Activated T-cell treated with anti-CD3 and anti-CD28 coated beads, Interleukin-2, amount 50 U/mL, for 72 hours (primary cell): ENCODE measurements around the gene SPTBN1. TPM values are rescaled to one million over a fixed set of nuclear protein-coding genes. Genes with fewer than 3 reads are reported as not detected.

Source experiments
- ATAC-seq, 2 donors: fragments of 150-1000 bp; cut with Tn5 transposase; replicated peaks in 1 of 2; 2 replicates each; pipeline ENCODE4 v1.10.0; 2021; ENCODE audit warnings: moderate library complexity in 2 of 2, mild to moderate bottlenecking in 1 of 2
- DNase-seq, 2 donors: peaks; one replicate each; pipeline ENCODE4 v3.0.0; 2021 to 2022; ENCODE audit warnings: mixed read lengths in 1 of 2
- H3K27ac Mint-ChIP-seq: one replicate; pipeline ENCODE4 v1.8.0; 2022; ENCODE audit warnings: mild to moderate bottlenecking, moderate library complexity, mixed read lengths
- H3K27me3 Mint-ChIP-seq: one replicate; pipeline ENCODE4 v1.8.0; 2022; ENCODE audit warnings: low read depth, mixed read lengths
- H3K36me3 Mint-ChIP-seq, 2 donors: one replicate each; pipeline ENCODE4 v1.8.0; 2022; ENCODE audit warnings: mixed read lengths in 2 of 2, mild to moderate bottlenecking in 1 of 2; ENCODE audit not compliant: insufficient read depth in 2 of 2
- H3K4me1 Mint-ChIP-seq: one replicate; pipeline ENCODE4 v1.8.0; 2022; ENCODE audit warnings: low read depth, mixed read lengths
- H3K4me3 Mint-ChIP-seq, 2 donors: one replicate each; pipeline ENCODE4 v1.8.0; 2022; ENCODE audit warnings: mild to moderate bottlenecking in 2 of 2, mixed read lengths in 2 of 2, moderate library complexity in 2 of 2
- H3K9me3 Mint-ChIP-seq, 2 donors: one replicate each; pipeline ENCODE4 v1.8.0; 2022; ENCODE audit warnings: mixed read lengths in 2 of 2
- total RNA-seq, 2 donors: library from RNA; stranded (reverse); gene quantifications; one replicate each; pipeline ENCODE4 v1.2.3, GENCODE V29; 2022

The SPTBN1 gene
- total RNA-seq, 2 donors from 2014 or later: 120 to 136 TPM

DNA sequence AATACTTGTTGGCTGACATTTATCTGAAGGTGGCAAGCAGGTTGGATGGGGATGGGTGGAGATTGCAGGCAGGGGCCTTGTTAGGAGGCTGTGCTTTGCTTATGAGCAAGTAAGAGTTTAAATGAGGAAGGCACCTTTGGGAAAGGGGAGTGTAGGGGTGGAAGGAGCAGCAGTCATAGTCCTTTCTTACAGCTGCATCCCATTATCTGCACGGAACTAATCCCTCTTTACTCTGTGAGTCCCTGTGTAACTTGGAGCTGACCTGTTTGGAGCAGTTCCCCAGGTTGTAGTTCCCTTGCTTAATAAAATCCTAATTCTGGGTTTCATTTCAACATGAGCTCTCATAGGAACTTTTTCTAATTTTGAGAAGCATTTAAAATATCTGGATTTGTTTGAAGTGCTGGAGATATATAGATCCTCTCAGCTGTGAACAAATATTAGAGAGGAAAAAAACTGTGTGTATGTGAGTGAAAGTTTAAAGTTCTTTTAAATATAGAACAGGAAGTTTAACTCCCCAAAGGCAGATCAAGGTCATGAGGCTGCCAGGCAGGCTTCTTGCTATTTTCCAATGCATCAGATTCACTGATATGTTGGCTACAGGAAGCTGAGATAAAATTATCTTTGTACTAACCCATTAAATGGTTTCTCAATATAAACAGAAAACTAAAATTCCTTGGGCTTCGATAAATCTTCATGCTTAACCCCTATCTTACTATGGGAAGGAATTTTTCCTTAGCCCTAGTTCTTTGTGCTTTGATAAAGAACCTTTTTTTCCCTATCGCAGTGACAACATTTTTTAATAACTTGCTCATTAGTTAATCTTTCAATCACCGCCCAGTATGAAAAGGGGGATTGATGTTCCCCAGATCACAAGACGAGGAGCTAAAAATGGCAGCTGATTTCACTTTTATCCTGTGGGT is 162.8 kb downstream of the SPTBN1 start:
- no peaks in the 10 kb centered on the region for H3K27me3 Mint-ChIP-seq
- H3K9me3 Mint-ChIP-seq: no peaks in the 10 kb centered on the region
- H3K27ac Mint-ChIP-seq: peak overlapping the region; percentile 52
- peaks cover 12% of the 10 kb centered on the region for H3K4me1 Mint-ChIP-seq
- H3K4me3 Mint-ChIP-seq: no peak overlapping the region
- peaks cover 15 to 40% of the 10 kb centered on the region in 2 donors for H3K36me3 Mint-ChIP-seq
- ATAC-seq (no peak), DNase-seq (no peak)

- ATAC-seq (no peak), DNase-seq (no peak)
- H3K9me3 Mint-ChIP-seq: no peaks in the 10 kb centered on the region
- H3K4me3 Mint-ChIP-seq: no peak overlapping the region
- H3K27me3 Mint-ChIP-seq: no peaks in the 10 kb centered on the region
- peaks cover 18 to 40% of the 10 kb centered on the region in 2 donors for H3K36me3 Mint-ChIP-seq
- no peak overlapping the region for H3K27ac Mint-ChIP-seq
- peaks cover 11% of the 10 kb centered on the region for H3K4me1 Mint-ChIP-seq
These were observed 163.6 kb downstream of the SPTBN1 start for GRCh38 chr2:54619660-54620231.

GRCh38 chr2:54620948-54621347 is 164.8 kb downstream of the SPTBN1 start:
- Mint-ChIP-seq H3K4me1 (peaks cover 11% of the 10 kb centered on the region), H3K27me3 (no peaks in the 10 kb centered on the region), H3K9me3 (no peaks in the 10 kb centered on the region), H3K4me3 (no peak overlapping the region), H3K27ac (peak overlapping the region; percentile 3), H3K36me3 (peaks cover 18 to 42% of the 10 kb centered on the region in 2 donors)
- no peak for DNase-seq
- ATAC-seq: no peak

GRCh38 chr2:54624591-54625071 is 168.5 kb downstream of the SPTBN1 start:
- Mint-ChIP-seq H3K4me1 (no peaks in the 10 kb centered on the region), H3K36me3 (peaks cover 20 to 44% of the 10 kb centered on the region in 2 donors), H3K4me3 (no peak overlapping the region), H3K27me3 (no peaks in the 10 kb centered on the region), H3K27ac (no peak overlapping the region), H3K9me3 (no peaks in the 10 kb centered on the region)
- ATAC-seq: no peak
- DNase-seq: no peak

- DNase-seq (no peak), ATAC-seq (no peak)
- Mint-ChIP-seq H3K4me1 (no peaks in the 10 kb centered on the region), H3K9me3 (no peaks in the 10 kb centered on the region), H3K4me3 (no peak overlapping the region), H3K36me3 (peaks cover 21 to 39% of the 10 kb centered on the region in 2 donors), H3K27ac (peak overlapping the region; percentile 44), H3K27me3 (no peaks in the 10 kb centered on the region)
These were observed 170.0 kb downstream of the SPTBN1 start for GRCh38 chr2:54626131-54626530.

GRCh38 chr2:54626884-54627283 is 170.8 kb downstream of the SPTBN1 start:
- H3K9me3 Mint-ChIP-seq: no peaks in the 10 kb centered on the region
- DNase-seq: no peak
- no peak for ATAC-seq
- peaks cover 22 to 40% of the 10 kb centered on the region in 2 donors for H3K36me3 Mint-ChIP-seq
- no peak overlapping the region for H3K27ac Mint-ChIP-seq
- no peaks in the 10 kb centered on the region for H3K27me3 Mint-ChIP-seq
- no peaks in the 10 kb centered on the region for H3K4me1 Mint-ChIP-seq
- H3K4me3 Mint-ChIP-seq: no peak overlapping the region

DNA sequence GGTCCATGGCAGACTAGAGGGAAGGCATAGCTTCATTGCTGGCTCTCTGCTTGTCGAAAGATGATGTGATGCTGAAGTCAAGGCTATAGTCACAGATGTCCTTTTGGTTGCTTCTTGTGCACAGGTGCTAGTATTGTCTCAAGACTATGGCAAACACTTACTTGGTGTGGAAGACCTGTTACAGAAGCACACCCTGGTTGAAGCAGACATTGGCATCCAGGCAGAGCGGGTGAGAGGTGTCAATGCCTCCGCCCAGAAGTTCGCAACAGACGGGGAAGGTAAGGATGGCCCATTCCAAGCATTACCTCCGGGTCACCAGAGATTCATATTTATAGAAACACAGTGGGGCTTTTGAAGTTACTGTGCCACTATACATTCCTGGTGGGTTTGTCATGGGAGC is 171.8 kb downstream of the SPTBN1 start:
- Mint-ChIP-seq H3K36me3 (peaks cover 18 to 39% of the 10 kb centered on the region in 2 donors), H3K27ac (no peak overlapping the region), H3K9me3 (no peaks in the 10 kb centered on the region), H3K27me3 (no peaks in the 10 kb centered on the region), H3K4me1 (peaks cover 2% of the 10 kb centered on the region), H3K4me3 (no peak overlapping the region)
- DNase-seq (no peak), ATAC-seq (no peak)

DNA sequence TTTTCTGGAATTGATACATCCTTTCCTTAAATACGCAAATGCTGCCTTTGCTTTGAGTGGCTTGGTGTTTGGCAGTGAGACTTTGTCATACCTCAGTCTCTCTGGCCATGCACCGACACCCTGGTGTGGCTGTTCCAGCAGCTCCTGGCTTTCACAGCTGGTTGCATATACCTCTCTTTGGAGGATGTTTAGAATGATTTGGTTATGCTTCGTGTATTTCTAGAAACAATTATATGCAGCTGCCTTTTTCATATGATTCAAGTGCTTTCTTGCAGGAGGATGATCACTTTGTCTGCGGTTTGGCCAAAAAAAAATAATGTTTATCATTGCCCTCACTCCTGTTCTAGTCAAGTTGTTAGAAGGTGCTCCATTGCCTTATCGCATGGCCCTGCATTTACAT is 172.3 kb downstream of the SPTBN1 start:
- Mint-ChIP-seq H3K4me3 (no peak overlapping the region), H3K27me3 (no peaks in the 10 kb centered on the region), H3K4me1 (peaks cover 6% of the 10 kb centered on the region), H3K27ac (no peak overlapping the region), H3K9me3 (no peaks in the 10 kb centered on the region), H3K36me3 (peaks cover 18 to 42% of the 10 kb centered on the region in 2 donors)
- ATAC-seq: no peak
- DNase-seq: no peak

DNA sequence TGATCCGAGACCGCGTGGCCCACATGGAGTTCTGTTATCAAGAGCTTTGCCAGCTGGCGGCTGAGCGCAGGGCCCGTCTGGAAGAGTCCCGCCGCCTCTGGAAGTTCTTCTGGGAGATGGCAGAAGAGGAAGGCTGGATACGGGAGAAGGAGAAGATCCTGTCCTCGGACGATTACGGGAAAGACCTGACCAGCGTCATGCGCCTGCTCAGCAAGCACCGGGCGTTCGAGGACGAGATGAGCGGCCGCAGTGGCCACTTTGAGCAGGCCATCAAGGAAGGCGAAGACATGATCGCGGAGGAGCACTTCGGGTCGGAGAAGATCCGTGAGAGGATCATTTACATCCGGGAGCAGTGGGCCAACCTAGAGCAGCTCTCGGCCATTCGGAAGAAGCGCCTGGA is 172.8 kb downstream of the SPTBN1 start:
- Mint-ChIP-seq H3K27ac (no peak overlapping the region), H3K36me3 (peaks cover 18 to 42% of the 10 kb centered on the region in 2 donors), H3K4me1 (peaks cover 8% of the 10 kb centered on the region), H3K4me3 (no peak overlapping the region), H3K27me3 (no peaks in the 10 kb centered on the region), H3K9me3 (no peaks in the 10 kb centered on the region)
- ATAC-seq (no peak), DNase-seq (no peak)

DNA sequence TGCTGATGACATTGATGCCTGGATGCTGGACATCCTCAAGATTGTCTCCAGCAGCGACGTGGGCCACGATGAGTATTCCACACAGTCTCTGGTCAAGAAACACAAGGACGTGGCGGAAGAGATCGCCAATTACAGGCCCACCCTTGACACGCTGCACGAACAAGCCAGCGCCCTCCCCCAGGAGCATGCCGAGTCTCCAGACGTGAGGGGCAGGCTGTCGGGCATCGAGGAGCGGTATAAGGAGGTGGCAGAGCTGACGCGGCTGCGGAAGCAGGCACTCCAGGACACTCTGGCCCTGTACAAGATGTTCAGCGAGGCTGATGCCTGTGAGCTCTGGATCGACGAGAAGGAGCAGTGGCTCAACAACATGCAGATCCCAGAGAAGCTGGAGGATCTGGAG is 173.3 kb downstream of the SPTBN1 start:
- no peak overlapping the region for H3K27ac Mint-ChIP-seq
- no peak overlapping the region for H3K4me3 Mint-ChIP-seq
- ATAC-seq (no peak), DNase-seq (no peak)
- peaks cover 13% of the 10 kb centered on the region for H3K4me1 Mint-ChIP-seq
- H3K36me3 Mint-ChIP-seq: peaks cover 18 to 43% of the 10 kb centered on the region in 2 donors
- no peaks in the 10 kb centered on the region for H3K9me3 Mint-ChIP-seq
- H3K27me3 Mint-ChIP-seq: no peaks in the 10 kb centered on the region

DNA sequence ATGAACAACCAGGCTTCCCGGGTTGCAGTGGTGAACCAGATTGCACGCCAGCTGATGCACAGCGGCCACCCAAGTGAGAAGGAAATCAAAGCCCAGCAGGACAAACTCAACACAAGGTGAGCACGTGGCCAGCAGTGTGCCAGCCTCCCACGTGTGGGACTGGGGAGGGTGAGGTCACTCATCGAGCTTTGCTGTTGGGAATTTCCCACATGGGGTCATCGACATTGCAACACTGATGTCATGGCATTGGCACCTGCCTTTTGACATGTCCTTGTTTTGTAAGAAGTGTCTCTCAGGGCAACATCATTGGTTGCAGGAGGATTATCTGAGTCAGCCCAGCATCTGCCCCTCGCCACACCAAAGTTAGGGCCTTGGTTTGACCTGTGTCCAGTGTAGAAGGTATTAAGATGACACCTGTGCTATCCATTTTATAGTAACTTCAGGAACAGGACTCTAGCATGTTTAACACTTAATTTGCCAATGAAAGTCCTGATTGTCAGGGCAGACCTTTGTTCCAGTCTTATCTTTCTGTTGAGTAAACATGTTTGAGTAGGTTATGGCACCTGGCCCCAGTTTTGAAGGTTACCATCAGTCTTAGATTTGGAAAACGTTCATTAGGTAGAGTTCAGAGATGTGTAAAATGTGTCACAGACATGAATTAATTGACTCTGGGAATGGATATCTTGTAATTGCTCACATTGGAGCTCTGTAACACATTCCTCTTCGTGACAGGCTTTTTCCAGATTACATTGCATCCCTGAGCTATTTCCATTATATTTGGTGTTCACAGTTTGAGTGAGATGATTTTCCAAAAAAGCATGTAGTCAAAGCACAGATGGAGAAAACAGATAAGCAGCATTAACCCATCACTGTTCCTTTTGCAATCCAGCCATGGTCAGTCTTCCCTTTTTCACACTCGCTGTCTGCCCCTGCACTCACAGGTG is 174.1 kb downstream of the SPTBN1 start:
- Mint-ChIP-seq H3K27ac (peak overlapping the region; percentile 40), H3K4me3 (no peak overlapping the region), H3K27me3 (no peaks in the 10 kb centered on the region), H3K9me3 (no peaks in the 10 kb centered on the region), H3K4me1 (peaks cover 21% of the 10 kb centered on the region), H3K36me3 (peaks cover 15 to 47% of the 10 kb centered on the region in 2 donors)
- ATAC-seq (peak; percentile 59 to 84), DNase-seq (peak; percentile 43 to 61)

DNA sequence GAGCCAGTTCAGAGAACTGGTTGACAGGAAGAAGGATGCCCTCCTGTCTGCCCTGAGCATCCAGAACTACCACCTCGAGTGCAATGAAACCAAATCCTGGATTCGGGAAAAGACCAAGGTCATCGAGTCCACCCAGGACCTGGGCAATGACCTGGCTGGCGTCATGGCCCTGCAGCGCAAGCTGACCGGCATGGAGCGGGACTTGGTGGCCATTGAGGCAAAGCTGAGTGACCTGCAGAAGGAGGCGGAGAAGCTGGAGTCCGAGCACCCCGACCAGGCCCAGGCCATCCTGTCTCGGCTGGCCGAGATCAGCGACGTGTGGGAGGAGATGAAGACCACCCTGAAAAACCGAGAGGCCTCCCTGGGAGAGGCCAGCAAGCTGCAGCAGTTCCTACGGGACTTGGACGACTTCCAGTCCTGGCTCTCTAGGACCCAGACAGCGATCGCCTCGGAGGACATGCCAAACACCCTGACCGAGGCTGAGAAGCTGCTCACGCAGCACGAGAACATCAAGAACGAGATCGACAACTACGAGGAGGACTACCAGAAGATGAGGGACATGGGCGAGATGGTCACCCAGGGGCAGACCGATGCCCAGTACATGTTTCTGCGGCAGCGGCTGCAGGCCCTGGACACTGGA is 174.9 kb downstream of the SPTBN1 start:
- peak overlapping the region; percentile 28 for H3K27ac Mint-ChIP-seq
- no peaks in the 10 kb centered on the region for H3K9me3 Mint-ChIP-seq
- no peak overlapping the region for H3K4me3 Mint-ChIP-seq
- peaks cover 15 to 44% of the 10 kb centered on the region in 2 donors for H3K36me3 Mint-ChIP-seq
- DNase-seq: no peak
- H3K4me1 Mint-ChIP-seq: peaks cover 26% of the 10 kb centered on the region
- H3K27me3 Mint-ChIP-seq: no peaks in the 10 kb centered on the region
- no peak for ATAC-seq
